ENCODE results near the gene RARB.

Gene RARB

DNA sequence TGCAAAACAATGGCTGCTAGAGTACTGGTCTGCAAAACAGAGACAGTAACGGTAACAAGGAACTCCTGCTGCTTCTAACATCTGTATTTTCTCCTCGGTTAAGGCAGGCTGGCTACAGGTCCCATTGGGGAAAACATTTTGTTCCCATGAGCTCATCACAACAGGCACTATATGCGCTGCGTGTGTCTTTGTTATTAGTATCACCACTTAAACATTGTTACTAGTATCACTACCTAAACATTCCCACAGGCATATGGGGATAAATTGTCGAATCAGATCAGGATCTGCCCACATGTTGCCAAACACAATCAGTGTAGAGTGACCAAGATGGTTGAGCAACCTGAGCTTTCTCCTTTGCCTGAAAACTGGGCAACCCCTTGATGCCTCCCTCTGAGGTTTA, 159.5 kb downstream of the RARB start:
- DNase-seq (ENCODE audit: low read depth in 1 of 2, low spot score in 1 of 2): no peak
- TF ChIP-seq, protein P1, sequence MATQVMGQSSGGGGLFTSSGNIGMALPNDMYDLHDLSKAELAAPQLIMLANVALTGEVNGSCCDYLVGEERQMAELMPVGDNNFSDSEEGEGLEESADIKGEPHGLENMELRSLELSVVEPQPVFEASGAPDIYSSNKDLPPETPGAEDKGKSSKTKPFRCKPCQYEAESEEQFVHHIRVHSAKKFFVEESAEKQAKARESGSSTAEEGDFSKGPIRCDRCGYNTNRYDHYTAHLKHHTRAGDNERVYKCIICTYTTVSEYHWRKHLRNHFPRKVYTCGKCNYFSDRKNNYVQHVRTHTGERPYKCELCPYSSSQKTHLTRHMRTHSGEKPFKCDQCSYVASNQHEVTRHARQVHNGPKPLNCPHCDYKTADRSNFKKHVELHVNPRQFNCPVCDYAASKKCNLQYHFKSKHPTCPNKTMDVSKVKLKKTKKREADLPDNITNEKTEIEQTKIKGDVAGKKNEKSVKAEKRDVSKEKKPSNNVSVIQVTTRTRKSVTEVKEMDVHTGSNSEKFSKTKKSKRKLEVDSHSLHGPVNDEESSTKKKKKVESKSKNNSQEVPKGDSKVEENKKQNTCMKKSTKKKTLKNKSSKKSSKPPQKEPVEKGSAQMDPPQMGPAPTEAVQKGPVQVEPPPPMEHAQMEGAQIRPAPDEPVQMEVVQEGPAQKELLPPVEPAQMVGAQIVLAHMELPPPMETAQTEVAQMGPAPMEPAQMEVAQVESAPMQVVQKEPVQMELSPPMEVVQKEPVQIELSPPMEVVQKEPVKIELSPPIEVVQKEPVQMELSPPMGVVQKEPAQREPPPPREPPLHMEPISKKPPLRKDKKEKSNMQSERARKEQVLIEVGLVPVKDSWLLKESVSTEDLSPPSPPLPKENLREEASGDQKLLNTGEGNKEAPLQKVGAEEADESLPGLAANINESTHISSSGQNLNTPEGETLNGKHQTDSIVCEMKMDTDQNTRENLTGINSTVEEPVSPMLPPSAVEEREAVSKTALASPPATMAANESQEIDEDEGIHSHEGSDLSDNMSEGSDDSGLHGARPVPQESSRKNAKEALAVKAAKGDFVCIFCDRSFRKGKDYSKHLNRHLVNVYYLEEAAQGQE (IDR thresholded peaks at IDR 0.05; ENCODE audit: insufficient replicate concordance, low read depth): no peak
- TF ChIP-seq SPI1 (IDR thresholded peaks at IDR 0.05; ENCODE audit: borderline replicate concordance, low read depth) (no peak), POLR2AphosphoS5 (IDR thresholded peaks at IDR 0.05; ENCODE audit: low read depth) (no peak), GABPA (IDR thresholded peaks at IDR 0.05; ENCODE audit: low read depth) (no peak)
- TF ChIP-seq, protein P2, sequence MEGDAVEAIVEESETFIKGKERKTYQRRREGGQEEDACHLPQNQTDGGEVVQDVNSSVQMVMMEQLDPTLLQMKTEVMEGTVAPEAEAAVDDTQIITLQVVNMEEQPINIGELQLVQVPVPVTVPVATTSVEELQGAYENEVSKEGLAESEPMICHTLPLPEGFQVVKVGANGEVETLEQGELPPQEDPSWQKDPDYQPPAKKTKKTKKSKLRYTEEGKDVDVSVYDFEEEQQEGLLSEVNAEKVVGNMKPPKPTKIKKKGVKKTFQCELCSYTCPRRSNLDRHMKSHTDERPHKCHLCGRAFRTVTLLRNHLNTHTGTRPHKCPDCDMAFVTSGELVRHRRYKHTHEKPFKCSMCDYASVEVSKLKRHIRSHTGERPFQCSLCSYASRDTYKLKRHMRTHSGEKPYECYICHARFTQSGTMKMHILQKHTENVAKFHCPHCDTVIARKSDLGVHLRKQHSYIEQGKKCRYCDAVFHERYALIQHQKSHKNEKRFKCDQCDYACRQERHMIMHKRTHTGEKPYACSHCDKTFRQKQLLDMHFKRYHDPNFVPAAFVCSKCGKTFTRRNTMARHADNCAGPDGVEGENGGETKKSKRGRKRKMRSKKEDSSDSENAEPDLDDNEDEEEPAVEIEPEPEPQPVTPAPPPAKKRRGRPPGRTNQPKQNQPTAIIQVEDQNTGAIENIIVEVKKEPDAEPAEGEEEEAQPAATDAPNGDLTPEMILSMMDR (IDR thresholded peaks at IDR 0.05; ENCODE audit: insufficient read depth, low read length): no peak
- no peaks in the 10 kb centered on the region for H3K27me3 ChIP-seq (ENCODE audit: insufficient read depth, poor library complexity, severe bottlenecking)
- no peak overlapping the region for H3K27ac ChIP-seq (replicated peaks)
- H3K4me3 ChIP-seq (replicated peaks; ENCODE audit: insufficient read depth, low read length): no peak overlapping the region

DNA sequence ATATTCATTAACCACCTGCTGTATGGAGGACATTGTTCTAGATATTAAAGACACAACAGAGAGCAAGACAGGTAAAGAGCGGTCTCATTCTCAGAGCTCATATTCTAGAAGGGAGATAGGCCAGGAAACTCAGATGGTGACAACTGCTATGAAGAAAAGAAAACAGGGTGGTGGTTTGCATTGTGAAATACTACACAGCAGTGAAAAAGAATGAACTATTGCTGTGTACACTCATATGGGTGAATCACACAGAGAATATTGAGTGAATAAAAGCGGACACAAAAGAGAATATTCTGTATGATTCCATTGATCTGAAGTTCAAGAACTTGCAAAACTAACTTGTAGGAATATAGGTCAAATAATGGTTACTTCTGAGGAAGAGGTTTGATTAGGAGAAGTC, 159.9 kb downstream of the RARB start:
- Histone ChIP-seq H3K27me3 (ENCODE audit: insufficient read depth, poor library complexity, severe bottlenecking) (no peaks in the 10 kb centered on the region), H3K27ac (replicated peaks) (no peak overlapping the region), H3K4me3 (replicated peaks; ENCODE audit: insufficient read depth, low read length) (no peak overlapping the region)
- TF ChIP-seq POLR2AphosphoS5 (IDR thresholded peaks at IDR 0.05; ENCODE audit: low read depth) (no peak), GABPA (IDR thresholded peaks at IDR 0.05; ENCODE audit: low read depth) (no peak), SPI1 (IDR thresholded peaks at IDR 0.05; ENCODE audit: borderline replicate concordance, low read depth) (no peak)
- TF ChIP-seq, protein P1 (IDR thresholded peaks at IDR 0.05; ENCODE audit: insufficient replicate concordance, low read depth): no peak
- TF ChIP-seq, protein P2 (IDR thresholded peaks at IDR 0.05; ENCODE audit: insufficient read depth, low read length): no peak
- no peak for DNase-seq (ENCODE audit: low read depth in 1 of 2, low spot score in 1 of 2)

DNA sequence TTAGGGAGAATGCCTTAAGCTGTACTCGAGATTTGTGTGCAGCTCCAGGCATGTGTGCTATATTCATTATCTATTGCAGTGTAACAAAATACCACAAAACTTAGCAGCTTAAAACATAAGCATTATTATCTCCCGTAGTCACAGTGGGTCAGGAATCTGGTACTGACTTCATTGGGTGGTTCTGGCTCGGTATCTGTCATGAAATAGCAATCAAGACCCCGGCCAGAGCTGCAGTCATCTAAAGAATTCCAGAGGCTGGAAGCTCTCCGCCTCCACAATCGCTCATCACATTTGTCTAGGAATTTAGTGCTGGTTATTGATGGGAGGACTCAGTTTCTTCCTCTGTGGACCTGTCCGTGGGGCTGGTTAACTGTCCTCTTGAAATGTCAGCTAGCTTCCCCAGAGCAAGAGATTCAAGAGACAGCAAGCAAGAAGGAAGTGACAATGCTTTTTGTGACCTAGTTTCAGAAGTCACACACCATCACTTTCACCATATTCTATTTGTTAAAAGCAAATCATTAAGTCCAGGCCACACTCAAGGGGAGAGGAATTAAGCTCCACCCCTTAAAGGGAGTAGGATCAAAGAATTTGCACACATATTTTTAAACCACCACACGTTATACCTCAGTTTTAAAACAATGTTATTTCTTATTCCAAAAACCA, 160.5 kb downstream of the RARB start:
- Histone ChIP-seq H3K27ac (replicated peaks) (no peak overlapping the region), H3K4me3 (replicated peaks; ENCODE audit: insufficient read depth, low read length) (no peak overlapping the region), H3K27me3 (ENCODE audit: insufficient read depth, poor library complexity, severe bottlenecking) (no peaks in the 10 kb centered on the region)
- no peak for TF ChIP-seq SPI1 (IDR thresholded peaks at IDR 0.05; ENCODE audit: borderline replicate concordance, low read depth)
- no peak for DNase-seq (ENCODE audit: low read depth in 1 of 2, low spot score in 1 of 2)

DNA sequence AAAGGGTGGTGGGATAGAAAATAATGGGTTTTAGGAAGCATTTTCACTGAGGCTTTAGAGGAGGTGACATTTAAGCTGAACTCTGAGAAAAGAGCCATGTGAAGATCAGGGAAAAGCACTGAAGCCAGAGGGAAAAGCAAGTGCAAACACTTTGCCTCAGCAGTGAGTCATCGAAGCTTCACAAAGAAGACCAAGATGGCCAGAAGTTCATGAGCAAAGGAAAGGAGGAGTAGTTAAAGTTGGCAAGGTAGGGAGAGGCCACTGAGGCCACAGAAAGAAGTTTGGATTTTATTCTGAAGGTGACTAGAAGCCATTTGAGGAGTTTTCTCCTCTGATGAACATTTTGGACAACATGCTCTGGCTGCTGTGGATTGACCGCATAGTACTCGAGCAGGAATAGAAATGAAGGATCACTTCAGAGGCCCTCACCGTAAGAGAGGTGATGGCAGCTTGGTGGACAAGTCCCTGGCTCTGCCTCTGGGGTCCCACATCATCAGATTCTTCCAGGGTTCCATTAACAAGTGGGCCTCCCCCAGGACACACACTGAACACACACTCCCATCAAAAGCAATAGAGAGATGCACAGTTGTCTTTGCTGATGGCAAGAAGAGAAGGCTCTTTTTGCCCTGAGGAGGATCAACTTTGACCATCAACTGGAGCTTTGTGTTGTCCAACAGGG, 161.2 kb downstream of the RARB start:
- Histone ChIP-seq H3K27ac (replicated peaks) (no peak overlapping the region), H3K4me3 (replicated peaks; ENCODE audit: insufficient read depth, low read length) (no peak overlapping the region), H3K27me3 (ENCODE audit: insufficient read depth, poor library complexity, severe bottlenecking) (no peaks in the 10 kb centered on the region)
- TF ChIP-seq GABPA (IDR thresholded peaks at IDR 0.05; ENCODE audit: low read depth) (no peak), POLR2AphosphoS5 (IDR thresholded peaks at IDR 0.05; ENCODE audit: low read depth) (no peak), SPI1 (IDR thresholded peaks at IDR 0.05; ENCODE audit: borderline replicate concordance, low read depth) (no peak)
- TF ChIP-seq, protein P2 (IDR thresholded peaks at IDR 0.05; ENCODE audit: insufficient read depth, low read length): no peak
- TF ChIP-seq, protein P1 (IDR thresholded peaks at IDR 0.05; ENCODE audit: insufficient replicate concordance, low read depth): no peak
- no peak for DNase-seq (ENCODE audit: low read depth in 1 of 2, low spot score in 1 of 2)
